GM13976 (cell line): ENCODE data around the gene BRF1.
"Not testable (repeated sequence)": the region's sequence is repeated elsewhere in the genome, so short reads cannot be mapped to it uniquely, and the experiment has no call there.

Experiments
- DNase-seq: peaks from one replicate; pipeline ENCODE4 v3.0.0; 2012; ENCODE audit warnings: low spot score
- in situ Hi-C: fragments of 300-500 bp; cut with MboI; formaldehyde crosslinking; loops from one replicate; pipeline ENCODE4 v1.12.0; 2022; ENCODE audit warnings: low sequenced_read_pairs, mixed read lengths, inconsistent platforms; ENCODE audit not compliant: unreplicated experiment
- TF ChIP-seq, protein P1 (sequence below): IDR thresholded peaks from 2 replicates; pipeline ENCODE4 v1.5.1; 2012; ENCODE audit warnings: borderline replicate concordance, mild to moderate bottlenecking; ENCODE audit not compliant: insufficient read depth; ENCODE audit errors: extremely low read depth, missing control alignments, control extremely low read depth

BRF1 gene

DNA sequence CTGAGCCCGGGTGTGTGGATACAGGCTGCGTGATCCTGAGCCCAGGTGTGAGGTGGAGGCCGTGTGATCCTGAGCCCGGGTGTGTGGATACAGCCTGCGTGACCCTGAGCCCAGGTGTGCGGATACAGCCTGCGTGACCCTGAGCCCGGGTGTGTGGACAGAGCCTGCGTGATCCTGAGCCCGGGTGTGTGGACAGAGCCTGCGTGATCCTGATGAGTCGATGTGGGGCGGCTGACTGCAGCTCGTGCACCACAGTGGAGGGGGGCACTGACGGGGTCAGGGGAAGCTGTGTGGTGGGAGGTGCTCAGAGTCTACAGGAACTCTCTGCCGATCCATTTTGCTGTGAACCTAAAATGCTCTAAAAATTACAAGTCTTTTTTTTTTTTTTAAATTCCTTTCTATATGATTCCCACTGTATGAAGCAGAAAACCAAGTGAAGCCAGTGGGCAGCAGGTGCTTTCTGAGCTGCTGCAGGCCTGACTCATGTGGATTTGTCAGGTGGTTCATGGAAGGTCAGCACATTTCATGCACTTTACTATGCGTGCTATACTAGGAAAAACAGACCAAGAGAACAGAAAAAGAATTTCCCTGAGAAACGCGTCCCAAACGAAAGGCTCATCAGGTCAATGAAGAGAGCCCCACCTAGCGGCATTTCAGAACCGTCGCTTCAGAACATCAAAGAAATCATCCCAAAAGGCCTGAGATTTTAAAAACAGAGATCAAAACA lies 19.3 kb downstream of the BRF1 start:
- in situ Hi-C loops = no loop called here
- DNase-seq = no peak

DNA sequence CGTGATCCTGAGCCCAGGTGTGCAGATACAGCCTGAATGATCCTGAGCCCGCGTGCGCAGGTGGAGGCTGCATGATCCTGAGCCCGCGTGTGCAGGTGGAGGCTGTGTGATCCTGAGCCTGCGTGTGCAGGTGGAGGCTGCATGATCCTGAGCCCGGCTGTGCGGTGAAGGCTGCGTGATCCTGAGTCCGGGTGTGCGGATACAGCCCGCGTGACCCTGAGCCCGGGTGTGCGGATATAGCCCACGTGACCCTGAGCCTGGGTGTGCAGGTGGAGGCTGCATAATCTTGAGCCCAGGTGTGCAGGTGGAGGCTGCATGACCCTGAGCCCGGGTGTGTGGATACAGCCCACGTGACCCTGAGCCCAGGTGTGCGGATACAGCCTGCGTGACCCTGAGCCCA lies 20.3 kb downstream of the BRF1 start:
- in situ Hi-C loops = no loop called here
- no peak for DNase-seq
- TF ChIP-seq, protein P1, sequence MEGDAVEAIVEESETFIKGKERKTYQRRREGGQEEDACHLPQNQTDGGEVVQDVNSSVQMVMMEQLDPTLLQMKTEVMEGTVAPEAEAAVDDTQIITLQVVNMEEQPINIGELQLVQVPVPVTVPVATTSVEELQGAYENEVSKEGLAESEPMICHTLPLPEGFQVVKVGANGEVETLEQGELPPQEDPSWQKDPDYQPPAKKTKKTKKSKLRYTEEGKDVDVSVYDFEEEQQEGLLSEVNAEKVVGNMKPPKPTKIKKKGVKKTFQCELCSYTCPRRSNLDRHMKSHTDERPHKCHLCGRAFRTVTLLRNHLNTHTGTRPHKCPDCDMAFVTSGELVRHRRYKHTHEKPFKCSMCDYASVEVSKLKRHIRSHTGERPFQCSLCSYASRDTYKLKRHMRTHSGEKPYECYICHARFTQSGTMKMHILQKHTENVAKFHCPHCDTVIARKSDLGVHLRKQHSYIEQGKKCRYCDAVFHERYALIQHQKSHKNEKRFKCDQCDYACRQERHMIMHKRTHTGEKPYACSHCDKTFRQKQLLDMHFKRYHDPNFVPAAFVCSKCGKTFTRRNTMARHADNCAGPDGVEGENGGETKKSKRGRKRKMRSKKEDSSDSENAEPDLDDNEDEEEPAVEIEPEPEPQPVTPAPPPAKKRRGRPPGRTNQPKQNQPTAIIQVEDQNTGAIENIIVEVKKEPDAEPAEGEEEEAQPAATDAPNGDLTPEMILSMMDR = no peak

More for the DNA sequence above, 19.3 kb downstream of the BRF1 start:
- TF ChIP-seq, protein P1 = peak; percentile 29

DNA sequence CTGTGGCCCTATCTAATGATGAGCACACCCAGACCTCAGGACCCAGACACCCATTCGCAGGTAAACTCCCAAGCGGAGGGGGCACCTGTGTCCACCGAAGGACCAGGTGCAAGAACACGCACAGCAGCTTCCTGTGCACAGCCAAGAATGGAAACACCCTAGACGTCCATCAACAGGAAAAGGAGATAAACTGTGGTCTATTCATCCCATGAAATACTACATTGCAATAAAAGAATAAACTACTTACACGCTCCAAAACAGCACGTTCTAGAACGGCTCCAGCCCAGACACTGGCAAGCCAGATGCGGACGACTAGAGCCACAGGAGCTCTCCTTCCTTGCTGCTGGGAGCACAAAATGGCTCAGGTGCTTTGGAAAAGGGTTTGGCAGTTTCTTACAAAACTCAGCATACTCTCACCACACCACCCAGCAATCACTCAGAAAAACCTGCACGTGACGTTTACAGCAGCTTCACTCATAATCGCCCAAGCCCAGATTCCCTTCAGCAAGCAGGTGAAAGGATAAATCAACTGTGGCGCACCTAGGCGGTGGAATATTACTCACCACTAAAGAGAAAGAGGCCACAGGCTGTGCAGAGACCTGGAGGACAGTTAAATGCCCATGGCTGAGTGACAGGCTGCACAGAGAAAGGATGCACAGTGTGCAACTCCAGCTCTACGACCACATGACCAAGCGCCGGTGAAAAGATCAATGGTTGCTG lies 21.0 kb downstream of the BRF1 start:
- in situ Hi-C loops = no loop called here
- TF ChIP-seq, protein P1 = no peak
- DNase-seq = no peak

DNA sequence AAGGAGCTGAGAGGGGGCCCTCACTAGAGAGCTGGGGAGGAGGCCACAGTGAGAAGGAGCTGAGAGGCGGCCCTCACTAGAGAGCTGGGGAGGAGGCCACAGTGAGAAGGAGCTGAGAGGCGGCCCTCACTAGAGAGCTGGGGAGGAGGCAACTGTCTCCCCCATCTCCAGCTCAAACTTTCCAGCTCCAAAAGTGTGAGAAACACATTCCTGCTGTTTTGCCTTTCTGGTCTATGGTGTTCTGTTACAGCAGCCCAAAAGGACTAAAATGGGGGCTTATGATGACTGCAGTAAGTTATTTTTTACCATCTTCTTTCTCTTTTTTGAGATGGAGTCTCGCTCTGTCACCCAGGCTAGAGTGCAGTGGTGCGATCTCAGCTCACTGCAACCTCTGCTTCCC lies 23.4 kb downstream of the BRF1 start:
- DNase-seq, in situ Hi-C loops: not testable (repeated sequence)

DNA sequence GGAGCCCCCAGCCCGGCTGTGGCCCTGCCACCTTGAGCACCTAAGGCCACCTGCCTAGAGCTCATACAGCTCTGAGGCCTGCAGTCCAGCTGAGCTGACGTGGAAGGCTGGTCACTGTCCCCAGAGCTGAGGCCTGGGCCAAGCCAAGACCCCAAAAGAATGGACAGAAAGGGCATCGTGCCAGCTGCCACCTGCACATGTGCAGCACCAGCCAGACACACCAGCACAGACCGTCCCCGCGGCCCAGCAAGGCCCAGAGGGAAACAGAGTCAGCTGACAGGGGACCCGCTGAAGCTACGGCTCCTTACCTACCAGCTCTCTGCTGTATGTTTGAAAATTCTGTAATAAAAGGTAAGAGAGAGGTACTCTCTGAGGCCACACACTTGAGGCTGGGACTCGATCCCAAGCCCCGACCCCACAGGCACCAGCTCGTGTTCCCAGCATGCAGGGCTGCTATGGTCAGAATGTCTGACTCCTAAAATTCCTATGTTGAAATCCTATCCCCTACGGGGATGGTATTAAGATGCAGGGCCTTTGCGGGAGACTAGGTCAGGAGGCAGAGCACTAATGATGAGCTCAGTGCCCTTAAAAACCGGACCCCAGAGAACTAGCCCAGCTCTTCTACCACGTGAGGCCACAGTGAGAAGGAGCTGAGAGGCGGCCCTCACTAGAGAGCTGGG lies 25.4 kb downstream of the BRF1 start:
- in situ Hi-C loops = no loop called here
- DNase-seq = no peak
- TF ChIP-seq, protein P1 = no peak

DNA sequence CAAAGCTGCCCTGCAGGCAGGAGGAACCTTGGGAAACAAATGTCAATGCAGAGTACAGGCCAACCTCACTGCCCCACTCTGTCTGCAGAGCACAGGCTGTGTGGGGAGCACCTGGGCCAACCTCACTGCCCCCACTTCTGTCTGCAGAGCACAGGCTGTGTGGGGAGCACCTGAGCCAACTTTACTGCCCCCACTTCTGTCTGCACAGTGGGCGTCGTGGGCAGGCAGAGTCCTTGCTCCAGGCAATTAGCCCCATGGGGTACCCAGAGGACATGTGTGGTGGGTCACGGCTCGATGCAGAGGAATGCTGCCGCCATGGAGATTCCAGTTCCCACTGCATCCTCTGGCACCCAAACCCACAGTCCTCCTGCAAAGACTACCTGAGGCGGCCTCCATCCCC lies 26.2 kb downstream of the BRF1 start:
- in situ Hi-C loops = no loop called here
- DNase-seq = no peak
- TF ChIP-seq, protein P1 = no peak

DNA sequence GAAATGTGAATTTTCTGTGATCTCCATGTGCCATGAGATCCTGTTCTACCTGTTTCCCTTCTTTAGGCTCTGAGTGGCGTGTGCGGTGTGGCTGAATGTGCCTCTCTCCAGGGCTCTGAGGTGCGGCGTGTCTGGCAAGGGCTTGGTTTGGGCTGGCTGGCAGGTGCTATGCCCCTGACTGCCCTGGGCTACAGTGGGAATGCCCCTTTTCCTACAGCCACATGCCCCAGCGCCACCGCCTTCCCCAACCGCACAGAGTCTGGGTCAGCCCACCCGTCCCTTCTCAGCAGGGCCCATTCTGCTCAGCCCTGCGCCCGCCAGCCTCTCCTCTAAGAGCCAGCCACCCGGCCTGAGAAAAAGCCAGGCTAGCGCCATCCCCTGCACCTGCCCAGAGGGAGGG lies 27.7 kb downstream of the BRF1 start:
- DNase-seq = no peak
- TF ChIP-seq, protein P1 = no peak
- in situ Hi-C loops = no loop called here
